M059J (cell line): ENCODE measurements around the gene ATP8A2. TPM values are rescaled to one million over a fixed set of nuclear protein-coding genes. Genes with fewer than 3 reads are reported as not detected.
A peak's percentile ranks its signal among the peaks of the same experiment; 100 is the strongest.
"Not testable (repeated sequence)": the region's sequence is repeated elsewhere in the genome, so short reads cannot be mapped to it uniquely, and the experiment has no call there.

Experiments
- DNase-seq: peaks from one replicate; pipeline ENCODE4 v3.0.0-alpha.2; 2012; ENCODE audit warnings: low read depth
- total RNA-seq: library from RNA; depleted of rRNA; stranded (reverse); fragments of >200 nt; shearing (Covaris generic); gene quantifications from 2 replicates; pipeline ENCODE4 v1.2.3, GENCODE V29; 2014

The ATP8A2 gene
- total RNA-seq, 1 experiment from 2014 or later = 0.44 TPM

GRCh38 chr13:25915840-25916518, 544.2 kb downstream of the ATP8A2 start:
- no peak for DNase-seq

- peak; percentile 32 for DNase-seq
These were observed 548.5 kb downstream of the ATP8A2 start for GRCh38 chr13:25920277-25920676.

- DNase-seq = peak; percentile 58
These were observed 549.2 kb downstream of the ATP8A2 start for GRCh38 chr13:25920931-25921330.

- DNase-seq = peak; percentile 22
These were observed 550.6 kb downstream of the ATP8A2 start for GRCh38 chr13:25922376-25922775.

GRCh38 chr13:25923217-25924085, 551.7 kb downstream of the ATP8A2 start:
- DNase-seq = no peak

- DNase-seq = no peak
These were observed 555.6 kb downstream of the ATP8A2 start for GRCh38 chr13:25927363-25927762.

- DNase-seq = no peak
These were observed 556.2 kb downstream of the ATP8A2 start for GRCh38 chr13:25927932-25928331.

GRCh38 chr13:25928941-25929505, 557.2 kb downstream of the ATP8A2 start:
- DNase-seq = peak; percentile 67

- no peak for DNase-seq
These were observed 558.0 kb downstream of the ATP8A2 start for GRCh38 chr13:25929816-25930215.

- no peak for DNase-seq
These were observed 558.9 kb downstream of the ATP8A2 start for GRCh38 chr13:25930653-25931052.

GRCh38 chr13:25932365-25932764, 560.6 kb downstream of the ATP8A2 start:
- no peak for DNase-seq

GRCh38 chr13:25933520-25933919, 561.7 kb downstream of the ATP8A2 start:
- peak; percentile 14 for DNase-seq

GRCh38 chr13:25934127-25934526, 562.4 kb downstream of the ATP8A2 start:
- DNase-seq = no peak

- DNase-seq = no peak
These were observed 568.4 kb downstream of the ATP8A2 start for GRCh38 chr13:25939961-25940687.

GRCh38 chr13:25943081-25943480, 571.3 kb downstream of the ATP8A2 start:
- no peak for DNase-seq

- DNase-seq = no peak
These were observed 571.9 kb downstream of the ATP8A2 start for GRCh38 chr13:25943658-25944057.

- DNase-seq = peak; percentile 65
These were observed 573.8 kb downstream of the ATP8A2 start for GRCh38 chr13:25945596-25945995.

GRCh38 chr13:25946321-25946720, 574.5 kb downstream of the ATP8A2 start:
- no peak for DNase-seq

GRCh38 chr13:25948910-25949309, 577.1 kb downstream of the ATP8A2 start:
- DNase-seq = peak; percentile 27

GRCh38 chr13:25951831-25952230, 580.1 kb downstream of the ATP8A2 start:
- no peak for DNase-seq

- DNase-seq = not testable (repeated sequence)
These were observed 582.3 kb downstream of the ATP8A2 start for GRCh38 chr13:25954080-25954479.

- DNase-seq = not testable (repeated sequence)
These were observed 583.2 kb downstream of the ATP8A2 start for GRCh38 chr13:25954943-25955342.
